ENCODE measurements around the gene MDFI. TPM values are rescaled to one million over a fixed set of nuclear protein-coding genes. Genes with fewer than 3 reads are reported as not detected.

Gene MDFI
- total and polyA plus RNA-seq, 2 experiments from 2014 or later = 2.8 to 51.4 TPM

GRCh38 chr6:41658636-41659035, 20.4 kb downstream of the MDFI start:
- Mint-ChIP-seq H3K27ac (no peak overlapping the region), H3K36me3 (ENCODE audit: low read depth) (no peaks in the 10 kb centered on the region; the same call in 2 of the 3 replicates), H3K27me3 (ENCODE audit: insufficient read depth, low read depth, poor library complexity) (peaks cover 23% of the 10 kb centered on the region), H3K4me3 (no peak overlapping the region), H3K4me1 (peaks cover 29% of the 10 kb centered on the region), H3K9me3 (no peaks in the 10 kb centered on the region; the same call in 2 of the 3 replicates)
- Histone ChIP-seq H3F3A (replicated peaks; ENCODE audit: low read depth) (no peaks in the 10 kb centered on the region), H3K27me3 (ENCODE audit: insufficient read depth) (no peaks in the 10 kb centered on the region), H3K9me2 (ENCODE audit: insufficient read depth) (peaks cover 7% of the 10 kb centered on the region; the same call in 1 of the 2 replicates), H3K79me2 (replicated peaks; ENCODE audit: insufficient read depth) (no peaks in the 10 kb centered on the region), H3K27ac (ENCODE audit: low read depth) (no peak overlapping the region), H3K4me3 (no peak overlapping the region), H2AFZ (no peak overlapping the region), H3K36me3 (ENCODE audit: insufficient read depth) (no peaks in the 10 kb centered on the region), H4K20me1 (replicated peaks; ENCODE audit: insufficient read depth) (no peaks in the 10 kb centered on the region), H3K4me1 (ENCODE audit: insufficient read depth) (peaks cover 3% of the 10 kb centered on the region; the same call in 1 of the 2 replicates), H3K4me2 (no peak overlapping the region)
- ATAC-seq (no peak), DNase-seq (ENCODE audit: low spot score) (no peak)
- TF ChIP-seq, protein P1, sequence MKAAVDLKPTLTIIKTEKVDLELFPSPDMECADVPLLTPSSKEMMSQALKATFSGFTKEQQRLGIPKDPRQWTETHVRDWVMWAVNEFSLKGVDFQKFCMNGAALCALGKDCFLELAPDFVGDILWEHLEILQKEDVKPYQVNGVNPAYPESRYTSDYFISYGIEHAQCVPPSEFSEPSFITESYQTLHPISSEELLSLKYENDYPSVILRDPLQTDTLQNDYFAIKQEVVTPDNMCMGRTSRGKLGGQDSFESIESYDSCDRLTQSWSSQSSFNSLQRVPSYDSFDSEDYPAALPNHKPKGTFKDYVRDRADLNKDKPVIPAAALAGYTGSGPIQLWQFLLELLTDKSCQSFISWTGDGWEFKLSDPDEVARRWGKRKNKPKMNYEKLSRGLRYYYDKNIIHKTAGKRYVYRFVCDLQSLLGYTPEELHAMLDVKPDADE (IDR thresholded peaks at IDR 0.05) = no peak
- no peak for TF ChIP-seq JUNB (IDR thresholded peaks at IDR 0.05; ENCODE audit: unreplicated experiment)
- TF ChIP-seq, protein P2, sequence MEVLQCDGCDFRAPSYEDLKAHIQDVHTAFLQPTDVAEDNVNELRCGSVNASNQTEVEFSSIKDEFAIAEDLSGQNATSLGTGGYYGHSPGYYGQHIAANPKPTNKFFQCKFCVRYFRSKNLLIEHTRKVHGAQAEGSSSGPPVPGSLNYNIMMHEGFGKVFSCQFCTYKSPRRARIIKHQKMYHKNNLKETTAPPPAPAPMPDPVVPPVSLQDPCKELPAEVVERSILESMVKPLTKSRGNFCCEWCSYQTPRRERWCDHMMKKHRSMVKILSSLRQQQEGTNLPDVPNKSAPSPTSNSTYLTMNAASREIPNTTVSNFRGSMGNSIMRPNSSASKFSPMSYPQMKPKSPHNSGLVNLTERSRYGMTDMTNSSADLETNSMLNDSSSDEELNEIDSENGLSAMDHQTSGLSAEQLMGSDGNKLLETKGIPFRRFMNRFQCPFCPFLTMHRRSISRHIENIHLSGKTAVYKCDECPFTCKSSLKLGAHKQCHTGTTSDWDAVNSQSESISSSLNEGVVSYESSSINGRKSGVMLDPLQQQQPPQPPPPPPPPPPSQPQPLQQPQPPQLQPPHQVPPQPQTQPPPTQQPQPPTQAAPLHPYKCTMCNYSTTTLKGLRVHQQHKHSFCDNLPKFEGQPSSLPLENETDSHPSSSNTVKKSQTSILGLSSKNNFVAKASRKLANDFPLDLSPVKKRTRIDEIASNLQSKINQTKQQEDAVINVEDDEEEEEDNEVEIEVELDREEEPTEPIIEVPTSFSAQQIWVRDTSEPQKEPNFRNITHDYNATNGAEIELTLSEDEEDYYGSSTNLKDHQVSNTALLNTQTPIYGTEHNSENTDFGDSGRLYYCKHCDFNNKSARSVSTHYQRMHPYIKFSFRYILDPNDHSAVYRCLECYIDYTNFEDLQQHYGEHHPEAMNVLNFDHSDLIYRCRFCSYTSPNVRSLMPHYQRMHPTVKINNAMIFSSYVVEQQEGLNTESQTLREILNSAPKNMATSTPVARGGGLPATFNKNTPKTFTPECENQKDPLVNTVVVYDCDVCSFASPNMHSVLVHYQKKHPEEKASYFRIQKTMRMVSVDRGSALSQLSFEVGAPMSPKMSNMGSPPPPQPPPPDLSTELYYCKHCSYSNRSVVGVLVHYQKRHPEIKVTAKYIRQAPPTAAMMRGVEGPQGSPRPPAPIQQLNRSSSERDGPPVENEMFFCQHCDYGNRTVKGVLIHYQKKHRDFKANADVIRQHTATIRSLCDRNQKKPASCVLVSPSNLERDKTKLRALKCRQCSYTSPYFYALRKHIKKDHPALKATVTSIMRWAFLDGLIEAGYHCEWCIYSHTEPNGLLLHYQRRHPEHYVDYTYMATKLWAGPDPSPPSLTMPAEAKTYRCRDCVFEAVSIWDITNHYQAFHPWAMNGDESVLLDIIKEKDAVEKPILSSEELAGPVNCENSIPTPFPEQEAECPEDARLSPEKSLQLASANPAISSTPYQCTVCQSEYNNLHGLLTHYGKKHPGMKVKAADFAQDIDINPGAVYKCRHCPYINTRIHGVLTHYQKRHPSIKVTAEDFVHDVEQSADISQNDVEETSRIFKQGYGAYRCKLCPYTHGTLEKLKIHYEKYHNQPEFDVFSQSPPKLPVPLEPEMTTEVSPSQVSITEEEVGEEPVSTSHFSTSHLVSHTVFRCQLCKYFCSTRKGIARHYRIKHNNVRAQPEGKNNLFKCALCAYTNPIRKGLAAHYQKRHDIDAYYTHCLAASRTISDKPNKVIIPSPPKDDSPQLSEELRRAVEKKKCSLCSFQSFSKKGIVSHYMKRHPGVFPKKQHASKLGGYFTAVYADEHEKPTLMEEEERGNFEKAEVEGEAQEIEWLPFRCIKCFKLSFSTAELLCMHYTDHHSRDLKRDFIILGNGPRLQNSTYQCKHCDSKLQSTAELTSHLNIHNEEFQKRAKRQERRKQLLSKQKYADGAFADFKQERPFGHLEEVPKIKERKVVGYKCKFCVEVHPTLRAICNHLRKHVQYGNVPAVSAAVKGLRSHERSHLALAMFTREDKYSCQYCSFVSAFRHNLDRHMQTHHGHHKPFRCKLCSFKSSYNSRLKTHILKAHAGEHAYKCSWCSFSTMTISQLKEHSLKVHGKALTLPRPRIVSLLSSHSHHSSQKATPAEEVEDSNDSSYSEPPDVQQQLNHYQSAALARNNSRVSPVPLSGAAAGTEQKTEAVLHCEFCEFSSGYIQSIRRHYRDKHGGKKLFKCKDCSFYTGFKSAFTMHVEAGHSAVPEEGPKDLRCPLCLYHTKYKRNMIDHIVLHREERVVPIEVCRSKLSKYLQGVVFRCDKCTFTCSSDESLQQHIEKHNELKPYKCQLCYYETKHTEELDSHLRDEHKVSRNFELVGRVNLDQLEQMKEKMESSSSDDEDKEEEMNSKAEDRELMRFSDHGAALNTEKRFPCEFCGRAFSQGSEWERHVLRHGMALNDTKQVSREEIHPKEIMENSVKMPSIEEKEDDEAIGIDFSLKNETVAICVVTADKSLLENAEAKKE (CRISPR knock-in tag; IDR thresholded peaks at IDR 0.05) = no peak
- TF ChIP-seq ZNF331 (CRISPR knock-in tag; IDR thresholded peaks at IDR 0.05; ENCODE audit: low read depth) = no peak
- no peak for TF ChIP-seq POLR2AphosphoS5 (IDR thresholded peaks at IDR 0.05; ENCODE audit: low read depth)
- TF ChIP-seq ZNF114 (CRISPR knock-in tag; IDR thresholded peaks at IDR 0.05) = no peak
- TF ChIP-seq CTCF (conservative IDR thresholded peaks at IDR 0.05; ENCODE audit: low read depth in 2 of 2) = no peak
- no peak for TF ChIP-seq NANOG (IDR thresholded peaks at IDR 0.05; ENCODE audit: borderline replicate concordance)
- no peak for TF ChIP-seq STAT1 (IDR thresholded peaks at IDR 0.05; ENCODE audit: unreplicated experiment)
